AG08396 (cell line): Measurements from ENCODE around the gene PPP6C.
"Not testable (repeated sequence)": the region's sequence is repeated elsewhere in the genome, so short reads cannot be mapped to it uniquely, and the experiment has no call there.

ENCODE experiments used
- DNase-seq: peaks from one replicate; pipeline ENCODE4 v3.0.0; 2012; ENCODE audit warnings: low spot score, mixed read lengths

Gene PPP6C

GRCh38 chr9:125181756-125182155, 7.8 kb downstream of the PPP6C start:
- DNase-seq: not testable (repeated sequence)

- no peak for DNase-seq
Measured at GRCh38 chr9:125180876-125181275, 8.7 kb downstream of the PPP6C start.

GRCh38 chr9:125179776-125180175, 9.8 kb downstream of the PPP6C start:
- not testable (repeated sequence) for DNase-seq

GRCh38 chr9:125177888-125178287, 11.7 kb downstream of the PPP6C start:
- DNase-seq: no peak

- no peak for DNase-seq
Measured at GRCh38 chr9:125176636-125177035, 13.0 kb downstream of the PPP6C start.

GRCh38 chr9:125172031-125172755, 17.4 kb downstream of the PPP6C start:
- DNase-seq: no peak

- no peak for DNase-seq
Measured at GRCh38 chr9:125169895-125170294, 19.7 kb downstream of the PPP6C start.

GRCh38 chr9:125166762-125167161, 22.8 kb downstream of the PPP6C start:
- no peak for DNase-seq

- DNase-seq: not testable (repeated sequence)
Measured at GRCh38 chr9:125162891-125163290, 26.7 kb downstream of the PPP6C start.

GRCh38 chr9:125161284-125161918, 28.2 kb downstream of the PPP6C start:
- no peak for DNase-seq

GRCh38 chr9:125160750-125161149, 28.9 kb downstream of the PPP6C start:
- DNase-seq: no peak

GRCh38 chr9:125156551-125156950, 33.1 kb downstream of the PPP6C start:
- no peak for DNase-seq

- DNase-seq: no peak
Measured at GRCh38 chr9:125153712-125154367, 35.8 kb downstream of the PPP6C start.

- no peak for DNase-seq
Measured at GRCh38 chr9:125151730-125152129, 37.9 kb downstream of the PPP6C start.

- DNase-seq: no peak
Measured at GRCh38 chr9:125150349-125151245, 39.0 kb downstream of the PPP6C start.

GRCh38 chr9:125147401-125147951, 42.1 kb downstream of the PPP6C start:
- no peak for DNase-seq

GRCh38 chr9:125146247-125146646, 43.4 kb downstream of the PPP6C start:
- peak; percentile 41 for DNase-seq

- DNase-seq: no peak
Measured at GRCh38 chr9:125145425-125145824, 44.2 kb downstream of the PPP6C start.

GRCh38 chr9:125143377-125144090, 46.1 kb downstream of the PPP6C start, which contains the start of gene SCAI:
Gene SCAI (minus strand): TSS chr9:125143528. CDS start chr9:125143437, 91 bp downstream.
- DNase-seq: peak; percentile 98

GRCh38 chr9:125142560-125143376, 46.8 kb downstream of the PPP6C start:
- no peak for DNase-seq
